SK-MEL-5 (cell line): ENCODE results near the gene TEPSIN. TPM values are rescaled to one million over a fixed set of nuclear protein-coding genes. Genes with fewer than 3 reads are reported as not detected.

Source experiments
- DNase-seq: peaks from one replicate; pipeline ENCODE4 v3.0.0-alpha.2; 2016; ENCODE audit warnings: low read depth, low spot score
- in situ Hi-C: cut with HindIII; loops from 2 replicates; pipeline ENCODE4 v1.10.0; 2016; ENCODE audit warnings: low sequenced_read_pairs, high pct_unique_total_duplicates, low pct_unique_long_range_greater_than_20kb
- total RNA-seq: library from RNA; depleted of rRNA; stranded (reverse); fragments of >200 nt; shearing (Covaris generic); gene quantifications from 2 replicates; pipeline ENCODE4 v1.2.3, GENCODE V29; 2014; rRNA removed

Gene TEPSIN
- total RNA-seq, 1 experiment from 2014 or later = 31.7 TPM

GRCh38 chr17:81186203-81186602 is 52.7 kb downstream of the TEPSIN start:
- DNase-seq = no peak
- in situ Hi-C loops = no loop called here

- in situ Hi-C loops = no loop called here
- DNase-seq = no peak
Measured at GRCh38 chr17:81184555-81184954, 54.3 kb downstream of the TEPSIN start.

GRCh38 chr17:81183807-81184206 is 55.0 kb downstream of the TEPSIN start:
- in situ Hi-C loops = no loop called here
- no peak for DNase-seq

- no peak for DNase-seq
- in situ Hi-C loops = no loop called here
Measured at GRCh38 chr17:81183316-81183715, 55.5 kb downstream of the TEPSIN start.

GRCh38 chr17:81182596-81182995 is 56.3 kb downstream of the TEPSIN start:
- in situ Hi-C loops = no loop called here
- DNase-seq = no peak

GRCh38 chr17:81181811-81182185 is 57.1 kb downstream of the TEPSIN start:
- no peak for DNase-seq
- in situ Hi-C loops = no loop called here

- DNase-seq = no peak
- in situ Hi-C loops = no loop called here
Measured at GRCh38 chr17:81180836-81181810, 57.7 kb downstream of the TEPSIN start.

- DNase-seq = no peak
- in situ Hi-C loops = no loop called here
Measured at GRCh38 chr17:81179861-81180260, 59.0 kb downstream of the TEPSIN start.

- in situ Hi-C loops = no loop called here
- DNase-seq = no peak
Measured at GRCh38 chr17:81179220-81179619, 59.6 kb downstream of the TEPSIN start.

Other genes starting within 250 kb of the TEPSIN start
- gene CHMP6, start 247.2 kb downstream of the TEPSIN start, total RNA-seq = 17.6 and 23.5 TPM in 2 replicates
- 26.7 and 33.6 TPM in 2 replicates for gene BAIAP2, start 203.9 kb downstream of the TEPSIN start, total RNA-seq
- gene PVALEF, start 73.5 kb downstream of the TEPSIN start, total RNA-seq = not detected in 2 replicates
- gene AATK, start 72.8 kb downstream of the TEPSIN start, total RNA-seq = 6.9 and 9.3 TPM in 2 replicates
- gene CEP131, start 16.1 kb downstream of the TEPSIN start, total RNA-seq = 26.4 and 27.0 TPM in 2 replicates
- gene NDUFAF8, start 263 bp upstream of the TEPSIN start, total RNA-seq = 171 and 174 TPM in 2 replicates
- 185 and 189 TPM in 2 replicates for gene SLC38A10, start 56.3 kb upstream of the TEPSIN start, total RNA-seq
- gene BAHCC1, start 156.4 kb upstream of the TEPSIN start, total RNA-seq = 15.4 and 19.1 TPM in 2 replicates